Measurements from ENCODE around the gene KPTN. TPM values are rescaled to one million over a fixed set of nuclear protein-coding genes. Genes with fewer than 3 reads are reported as not detected.

Gene KPTN
- total RNA-seq, 2 experiments from 2014 or later, result 11.0 to 13.3 TPM

DNA sequence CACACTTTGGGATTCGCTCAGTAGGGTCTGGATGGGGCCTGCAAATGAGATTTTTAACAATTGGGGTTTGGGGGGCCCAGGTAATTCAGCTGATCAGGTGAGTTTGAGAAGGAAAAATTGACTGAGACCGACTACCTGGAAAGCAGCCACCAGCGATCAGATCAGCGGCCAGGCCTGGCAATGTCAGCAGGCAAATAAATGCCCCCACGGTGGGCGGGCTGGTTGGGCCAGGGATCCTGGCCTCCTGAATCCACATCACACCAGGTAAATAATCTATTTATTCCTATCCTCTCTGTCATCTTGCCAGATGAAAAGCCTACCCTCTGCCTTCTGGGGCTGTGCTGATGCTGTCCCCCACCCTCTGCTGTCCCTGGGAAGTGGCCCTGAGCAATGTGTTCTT lies 21.5 kb upstream of the KPTN start:
- DNase-seq (no peak), ATAC-seq (no peak)
- no peak overlapping the region for H3K27ac Mint-ChIP-seq
- CTCF ChIA-PET, result no interaction called here
- H3K4me1 Mint-ChIP-seq, result peaks cover 9% of the 10 kb centered on the region
- peaks cover 3% of the 10 kb centered on the region for H3K36me3 Mint-ChIP-seq
- no peaks in the 10 kb centered on the region for H3K9me3 Mint-ChIP-seq (ENCODE audit: low read depth)
- H3K4me3 Mint-ChIP-seq, result no peak overlapping the region
- H3K27me3 Mint-ChIP-seq, result no peaks in the 10 kb centered on the region

DNA sequence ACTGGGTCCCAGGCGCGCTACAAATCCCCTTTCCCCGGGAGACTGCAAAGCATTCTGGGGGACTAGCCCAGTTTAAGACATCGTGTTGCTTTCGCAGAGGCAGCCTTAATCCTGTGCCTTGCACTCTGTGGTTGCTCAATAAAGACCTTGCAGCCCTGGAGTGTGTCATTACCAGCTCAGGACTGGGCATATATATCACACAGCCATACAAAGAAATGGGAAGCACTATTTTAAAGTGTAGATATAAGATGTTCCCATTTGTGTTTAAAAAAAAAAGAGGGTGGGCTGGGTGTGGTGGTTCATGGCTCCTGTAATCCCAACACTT lies 19.8 kb upstream of the KPTN start:
- no peaks in the 10 kb centered on the region for H3K9me3 Mint-ChIP-seq (ENCODE audit: low read depth)
- no peak for DNase-seq
- no peak overlapping the region for H3K4me3 Mint-ChIP-seq
- H3K27ac Mint-ChIP-seq, result no peak overlapping the region
- no peak for ATAC-seq
- peaks cover under 1% of the 10 kb centered on the region for H3K4me1 Mint-ChIP-seq
- H3K36me3 Mint-ChIP-seq, result peaks cover 3% of the 10 kb centered on the region
- no peaks in the 10 kb centered on the region for H3K27me3 Mint-ChIP-seq
- CTCF ChIA-PET, result no interaction called here

DNA sequence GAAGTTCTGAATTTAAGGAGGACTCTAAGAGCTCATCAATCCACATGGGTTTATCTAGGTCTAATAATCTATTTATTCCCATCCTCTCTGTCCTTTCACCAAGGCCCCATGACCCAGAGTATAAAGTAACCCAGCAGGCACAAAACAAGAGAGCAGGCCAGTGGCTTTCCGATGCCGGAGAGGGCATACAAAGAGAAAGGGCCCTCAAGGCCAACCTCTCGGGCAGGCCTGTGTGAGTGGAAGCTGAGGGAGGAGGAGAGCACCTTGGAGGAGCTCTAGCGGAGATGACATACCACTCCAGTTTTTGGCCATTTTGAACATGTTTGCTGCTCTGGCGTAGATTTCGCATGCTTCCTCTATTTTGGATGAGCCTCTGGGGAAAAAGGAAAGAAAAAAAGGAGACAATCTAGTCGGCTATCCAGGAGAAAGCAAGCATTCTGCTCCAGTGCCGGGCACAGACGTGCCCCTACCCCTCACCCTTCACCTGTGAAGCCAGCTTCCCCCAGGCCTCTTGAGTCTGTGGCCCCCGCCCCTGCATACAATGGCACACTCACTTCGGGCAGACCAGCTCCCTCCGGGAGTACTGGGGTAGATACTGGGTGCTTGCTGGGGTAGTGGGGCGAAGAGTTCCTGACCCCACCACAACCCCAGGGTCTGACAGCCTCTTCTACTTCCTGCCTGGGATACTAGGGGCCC lies 19.3 kb upstream of the KPTN start:
- no peak for DNase-seq
- H3K27me3 Mint-ChIP-seq, result no peaks in the 10 kb centered on the region
- no peak overlapping the region for H3K4me3 Mint-ChIP-seq
- no peaks in the 10 kb centered on the region for H3K4me1 Mint-ChIP-seq
- CTCF ChIA-PET, result interaction anchor here (1.0 kb wide), 1 partner anchor 12 kb away, joined by 3 read pairs; no protein-coding TSS in a partner anchor
- ATAC-seq, result no peak
- H3K27ac Mint-ChIP-seq, result no peak overlapping the region
- H3K9me3 Mint-ChIP-seq (ENCODE audit: low read depth), result no peaks in the 10 kb centered on the region
- peaks cover 3% of the 10 kb centered on the region for H3K36me3 Mint-ChIP-seq

DNA sequence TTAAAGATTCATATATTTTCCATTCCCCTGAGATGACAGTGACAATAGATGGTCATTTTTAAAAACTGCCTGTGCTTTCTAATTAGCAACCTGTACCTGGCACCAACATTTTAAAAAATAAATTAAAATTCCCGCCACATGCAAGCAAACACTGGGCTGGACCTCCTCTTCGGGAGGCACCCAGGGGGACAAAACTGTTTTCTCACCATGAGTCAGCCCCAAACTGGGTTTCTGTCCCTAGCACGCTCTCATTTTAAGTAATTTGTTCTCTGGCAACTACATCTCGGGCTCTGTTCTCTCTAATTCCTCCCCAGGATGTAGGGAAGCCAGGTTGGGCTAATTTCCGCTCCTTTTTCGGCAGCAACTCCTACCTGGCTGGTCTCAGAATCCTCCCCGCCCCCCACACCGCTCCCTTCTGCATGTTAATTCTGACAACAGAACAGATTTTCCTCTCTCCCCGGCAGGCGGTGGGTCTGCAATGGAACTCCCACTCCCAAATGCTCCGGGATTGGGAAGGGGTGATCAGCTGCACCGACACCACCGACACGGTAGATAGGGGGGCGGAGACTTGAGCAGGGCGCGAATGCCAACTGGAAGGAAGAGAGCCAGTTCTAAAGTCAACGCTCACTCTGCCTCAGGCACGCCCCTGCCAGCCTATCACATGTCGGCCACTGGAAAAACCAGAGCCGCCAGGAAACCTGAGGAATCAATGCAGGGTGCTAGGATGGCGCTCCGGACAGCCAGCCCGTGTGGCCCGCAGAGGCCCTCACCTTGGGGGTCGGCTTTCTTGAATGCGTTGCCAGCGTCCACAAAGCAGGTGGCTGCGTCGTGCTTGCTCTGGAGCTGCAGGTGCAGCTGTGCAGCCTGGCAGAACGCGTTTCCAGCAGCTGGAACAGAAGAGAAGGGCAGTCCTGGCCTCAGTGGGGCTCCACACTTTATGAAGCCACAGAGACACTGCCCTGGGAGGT lies 16.1 kb upstream of the KPTN start:
- no peak overlapping the region for H3K27ac Mint-ChIP-seq
- no peak overlapping the region for H3K4me3 Mint-ChIP-seq
- H3K27me3 Mint-ChIP-seq, result no peaks in the 10 kb centered on the region
- ATAC-seq, result no peak
- no peaks in the 10 kb centered on the region for H3K9me3 Mint-ChIP-seq (ENCODE audit: low read depth)
- no peak for DNase-seq
- H3K36me3 Mint-ChIP-seq, result peaks cover 4% of the 10 kb centered on the region
- H3K4me1 Mint-ChIP-seq, result peaks cover 2% of the 10 kb centered on the region
- CTCF ChIA-PET, result no interaction called here

DNA sequence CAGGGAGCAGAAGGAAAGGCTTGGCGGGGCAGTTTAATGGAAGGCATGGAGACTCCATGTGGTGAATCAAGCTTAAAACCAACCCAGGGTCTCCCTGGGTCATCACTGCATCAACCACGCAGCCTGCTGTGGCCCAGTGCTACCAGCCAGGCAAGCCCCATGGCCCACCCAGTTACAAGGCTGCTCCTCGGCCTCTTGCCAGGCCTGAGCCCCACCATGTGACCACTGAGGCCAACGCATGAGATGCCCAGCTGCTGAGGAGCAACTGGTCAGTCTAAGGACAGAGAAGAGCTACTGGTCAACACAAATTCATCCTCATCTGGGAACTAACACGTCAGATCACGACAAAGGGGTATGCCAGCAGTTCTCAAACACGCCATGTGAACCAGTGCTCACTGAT lies 15.4 kb upstream of the KPTN start:
- no peak for DNase-seq
- Mint-ChIP-seq H3K4me3 (no peak overlapping the region), H3K4me1 (peaks cover 2% of the 10 kb centered on the region), H3K9me3 (ENCODE audit: low read depth) (no peaks in the 10 kb centered on the region), H3K27me3 (no peaks in the 10 kb centered on the region), H3K36me3 (peaks cover 4% of the 10 kb centered on the region), H3K27ac (no peak overlapping the region)
- no peak for ATAC-seq
- CTCF ChIA-PET, result interaction anchor here (0.6 to 1.0 kb wide), 2 partner anchors 64 to 208 kb away, joined by 3 read pairs; no protein-coding TSS in a partner anchor

DNA sequence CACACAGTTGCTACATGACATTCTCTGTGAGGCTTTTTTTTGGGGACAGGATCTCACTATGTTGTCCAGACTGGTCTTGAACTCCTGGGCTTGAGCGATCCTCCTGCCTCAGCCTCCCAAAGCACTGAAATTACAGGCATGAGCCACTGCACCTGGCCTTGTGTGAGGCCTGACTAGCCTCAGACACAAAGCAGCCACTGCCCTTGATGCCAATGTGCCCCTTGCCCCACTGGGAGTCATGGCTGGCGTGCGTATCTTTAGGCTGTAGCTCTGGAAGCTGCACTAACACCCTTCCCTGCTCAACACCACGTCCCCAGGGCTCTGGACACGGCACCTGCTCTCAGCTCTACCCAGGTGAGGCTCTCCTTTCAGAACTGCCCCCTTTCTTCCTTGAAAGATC lies 14.5 kb upstream of the KPTN start:
- peaks cover 4% of the 10 kb centered on the region for H3K36me3 Mint-ChIP-seq

DNA sequence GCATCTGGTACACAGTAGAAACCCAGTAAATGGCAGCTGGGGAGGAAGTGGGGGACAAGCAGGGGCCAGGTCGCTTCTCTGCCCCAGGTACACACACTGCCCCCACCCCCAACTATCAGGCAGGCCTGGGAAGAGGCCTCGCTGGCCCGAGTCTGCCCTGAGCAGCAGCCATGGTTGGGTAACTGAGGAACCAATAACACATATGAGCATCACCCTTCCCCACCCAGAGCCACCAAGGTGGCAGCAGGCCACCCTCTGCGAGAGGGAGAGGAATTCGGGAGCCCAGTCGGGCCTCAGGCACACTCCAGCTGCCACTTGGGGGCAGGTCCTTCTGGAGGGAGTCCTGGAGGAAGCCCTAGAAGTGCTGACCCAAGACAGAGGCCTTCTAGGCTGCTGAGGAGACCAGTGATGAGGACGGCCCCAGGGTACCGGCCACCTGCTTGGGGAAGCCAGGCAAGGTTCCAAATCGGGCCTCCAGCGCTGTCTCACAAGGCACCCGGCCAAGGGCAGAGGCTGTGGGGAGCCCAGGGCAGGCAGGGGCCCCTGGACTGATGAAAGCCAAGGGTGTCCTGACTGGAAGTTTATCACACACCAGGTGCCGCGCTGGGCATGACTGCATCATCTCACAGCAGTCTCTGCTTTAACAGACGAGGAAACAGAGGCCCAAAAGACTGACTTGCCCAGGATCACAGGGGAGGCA lies 14.0 kb upstream of the KPTN start:
- Mint-ChIP-seq H3K9me3 (ENCODE audit: low read depth) (no peaks in the 10 kb centered on the region), H3K4me1 (peaks cover 2% of the 10 kb centered on the region), H3K36me3 (peaks cover 2% of the 10 kb centered on the region), H3K27ac (no peak overlapping the region), H3K4me3 (no peak overlapping the region), H3K27me3 (no peaks in the 10 kb centered on the region)
- DNase-seq, result no peak
- ATAC-seq, result no peak
- CTCF ChIA-PET, result no interaction called here

More for the DNA sequence above, 14.5 kb upstream of the KPTN start:
- H3K27ac Mint-ChIP-seq, result no peak overlapping the region
- no peak overlapping the region for H3K4me3 Mint-ChIP-seq
- no peaks in the 10 kb centered on the region for H3K9me3 Mint-ChIP-seq (ENCODE audit: low read depth)
- CTCF ChIA-PET, result interaction anchor here (0.5 to 1.0 kb wide), 2 partner anchors 56 to 209 kb away, joined by 3 read pairs; no protein-coding TSS in a partner anchor
- peaks cover 2% of the 10 kb centered on the region for H3K4me1 Mint-ChIP-seq
- H3K27me3 Mint-ChIP-seq, result no peaks in the 10 kb centered on the region
- ATAC-seq (no peak), DNase-seq (no peak)

DNA sequence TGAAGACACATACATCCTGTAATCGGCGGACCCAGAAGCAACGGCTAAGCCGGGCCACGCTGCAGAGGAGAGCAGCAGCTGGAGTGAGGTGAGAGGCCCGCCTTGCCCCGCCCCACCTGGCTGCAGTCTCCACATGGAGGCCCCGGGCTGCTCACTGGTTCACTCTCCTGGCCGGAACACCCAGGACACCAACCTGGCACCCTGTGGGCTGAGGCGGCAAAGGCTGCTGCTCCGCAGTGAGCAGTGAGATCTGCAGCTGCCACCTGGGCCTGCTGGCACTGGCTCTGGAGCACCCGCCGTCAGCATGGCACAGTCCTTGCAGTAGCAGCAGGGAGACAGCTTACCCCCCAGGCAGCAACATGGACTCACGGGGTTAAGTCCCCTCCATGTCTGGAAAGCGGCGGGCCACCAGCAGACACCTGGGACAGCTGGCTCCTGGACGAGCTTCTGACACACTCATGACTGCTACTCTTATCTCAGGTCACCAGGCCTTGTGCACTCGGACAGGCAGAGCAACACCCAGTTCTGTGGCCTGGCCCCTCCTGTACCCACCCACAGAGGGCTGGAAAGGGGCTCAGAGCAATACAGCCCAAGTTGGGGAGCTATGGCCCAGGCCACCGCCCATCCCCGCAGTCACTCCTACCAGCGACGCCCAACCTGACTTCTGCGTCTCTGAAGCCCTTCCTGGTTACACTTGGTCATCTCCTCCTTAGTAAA lies 13.2 kb upstream of the KPTN start:
- no peak for DNase-seq
- ATAC-seq, result no peak
- peaks cover 2% of the 10 kb centered on the region for H3K4me1 Mint-ChIP-seq
- H3K27ac Mint-ChIP-seq, result no peak overlapping the region
- H3K36me3 Mint-ChIP-seq, result peaks cover 2% of the 10 kb centered on the region
- H3K27me3 Mint-ChIP-seq, result no peaks in the 10 kb centered on the region
- no peak overlapping the region for H3K4me3 Mint-ChIP-seq
- no peaks in the 10 kb centered on the region for H3K9me3 Mint-ChIP-seq (ENCODE audit: low read depth)
- CTCF ChIA-PET, result no interaction called here

DNA sequence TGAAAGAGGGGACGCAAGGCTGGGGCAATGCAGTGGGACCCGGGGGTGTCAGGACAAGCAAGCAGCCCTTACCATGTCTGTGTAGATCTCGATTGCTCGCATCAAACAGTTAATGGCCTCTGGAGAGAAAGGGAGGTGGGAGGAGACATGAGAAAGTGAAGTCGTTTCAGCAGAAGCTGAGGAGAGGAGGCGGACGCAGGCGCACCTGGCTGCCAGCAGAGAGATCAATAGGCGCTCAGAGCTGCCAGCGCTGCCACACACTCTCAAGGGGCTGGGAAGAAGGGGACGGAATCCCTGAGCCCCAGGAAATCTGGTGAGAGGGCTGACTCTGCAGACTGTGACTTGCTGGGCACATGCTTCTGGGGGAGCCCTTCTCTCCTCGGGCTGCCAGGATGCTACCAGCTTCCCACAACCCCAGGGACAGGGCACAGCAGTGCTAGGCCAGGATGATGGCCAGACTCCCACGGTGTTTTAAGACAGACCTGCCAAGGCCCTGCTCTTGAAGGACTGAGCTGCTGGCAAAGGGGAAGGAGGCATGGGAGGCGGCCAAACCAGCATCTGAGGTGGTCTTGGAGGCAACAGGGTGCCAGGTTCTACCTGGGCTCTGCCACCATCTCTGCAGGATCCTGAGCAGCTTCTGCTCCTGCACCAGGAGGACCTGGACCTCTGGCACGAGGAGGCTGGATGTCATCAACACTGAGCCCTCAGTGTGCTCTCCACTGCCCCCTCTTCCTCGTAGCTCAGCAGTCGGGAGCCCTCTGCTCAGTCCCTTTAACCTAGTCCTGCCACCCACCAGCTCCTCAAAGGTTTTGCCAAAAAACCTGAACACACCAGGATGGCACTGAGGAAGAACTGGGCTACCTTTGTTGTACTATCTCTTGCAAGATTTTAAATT lies 11.7 kb upstream of the KPTN start:
- no peak overlapping the region for H3K4me3 Mint-ChIP-seq
- H3K4me1 Mint-ChIP-seq, result peaks cover 2% of the 10 kb centered on the region
- ATAC-seq (no peak), DNase-seq (no peak)
- CTCF ChIA-PET, result interaction anchor here (1.0 to 1.2 kb wide), 2 partner anchors 11 to 13 kb away, joined by 4 read pairs; no protein-coding TSS in a partner anchor
- H3K27ac Mint-ChIP-seq, result peak overlapping the region; percentile 32
- H3K27me3 Mint-ChIP-seq, result no peaks in the 10 kb centered on the region
- no peaks in the 10 kb centered on the region for H3K9me3 Mint-ChIP-seq (ENCODE audit: low read depth)
- peaks cover 2% of the 10 kb centered on the region for H3K36me3 Mint-ChIP-seq

DNA sequence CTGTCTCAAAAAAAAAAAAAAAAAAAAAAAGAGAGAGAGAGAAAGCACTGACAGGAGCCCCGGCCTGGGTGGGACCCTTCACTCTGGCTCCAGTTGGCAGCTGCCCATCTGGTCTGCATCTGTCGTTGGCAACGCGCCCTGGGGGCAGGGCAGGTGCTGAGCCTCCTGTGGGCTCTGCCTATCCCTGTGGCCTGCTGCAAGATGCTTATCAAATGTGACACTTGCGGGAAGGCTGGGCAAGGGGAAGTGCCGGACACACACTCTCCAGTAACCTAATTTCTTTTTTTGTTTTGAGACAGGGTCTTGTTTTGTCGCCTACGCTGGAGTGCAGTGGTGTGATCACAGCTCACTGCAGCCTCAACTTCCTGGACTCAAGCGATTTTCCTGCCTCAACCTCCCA lies 10.7 kb upstream of the KPTN start:
- Mint-ChIP-seq H3K4me1 (peaks cover 2% of the 10 kb centered on the region), H3K36me3 (peaks cover 7% of the 10 kb centered on the region), H3K27me3 (no peaks in the 10 kb centered on the region), H3K4me3 (no peak overlapping the region), H3K9me3 (ENCODE audit: low read depth) (no peaks in the 10 kb centered on the region), H3K27ac (no peak overlapping the region)
- no peak for ATAC-seq
- CTCF ChIA-PET, result interaction anchor here (0.6 to 1.2 kb wide), 2 partner anchors 12 to 39 kb away, joined by 3 to 4 read pairs; no protein-coding TSS in a partner anchor
- no peak for DNase-seq

DNA sequence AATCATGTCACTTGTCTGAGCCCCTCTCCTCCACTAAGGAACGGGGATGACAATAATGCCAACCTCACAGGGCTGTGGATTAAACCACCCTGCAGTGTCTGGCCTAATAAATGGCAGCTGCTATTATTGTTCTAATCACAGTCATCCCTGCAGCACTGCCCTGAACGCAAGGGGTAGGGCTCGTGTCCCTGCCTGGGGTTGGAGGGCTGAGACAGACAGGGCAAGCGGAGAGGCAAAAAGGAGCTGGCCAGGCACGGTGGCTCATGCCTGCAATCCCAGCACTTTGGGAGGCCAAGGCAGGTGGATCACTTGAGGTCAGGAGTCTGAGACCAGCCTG lies 10.2 kb upstream of the KPTN start:
- ATAC-seq (no peak), DNase-seq (no peak)
- CTCF ChIA-PET, result interaction anchor here (0.6 to 1.2 kb wide), 2 partner anchors 12 to 40 kb away, joined by 3 to 4 read pairs; no protein-coding TSS in a partner anchor
- H3K9me3 Mint-ChIP-seq (ENCODE audit: low read depth), result no peaks in the 10 kb centered on the region
- no peak overlapping the region for H3K4me3 Mint-ChIP-seq
- H3K4me1 Mint-ChIP-seq, result peaks cover 2% of the 10 kb centered on the region
- H3K27me3 Mint-ChIP-seq, result no peaks in the 10 kb centered on the region
- H3K36me3 Mint-ChIP-seq, result peaks cover 7% of the 10 kb centered on the region
- no peak overlapping the region for H3K27ac Mint-ChIP-seq
